Gastroesophageal sphincter (tissue), 3 donors: ENCODE data around the gene SCD.

Source experiments
- POLR2A ChIP-seq, 2 donors: fragments of 450-650 bp; IDR thresholded peaks; one replicate each; pipeline ENCODE4 v1.6.1; 2017; ENCODE audit warnings: antibody characterized with exemption in 2 of 2, mild to moderate bottlenecking in 2 of 2, moderate library complexity in 1 of 2
- POLR2AphosphoS5 ChIP-seq: sonication (generic); formaldehyde crosslinking; IDR thresholded peaks from one replicate; pipeline ENCODE4 v1.6.1; 2017; ENCODE audit warnings: antibody characterized with exemption
- TF ChIP-seq, protein P1 (sequence below), 4 experiments: fragments of 200-600 bp in 2 of 4; fragments of 450-650 bp in 2 of 4; sonication (generic) in 1 of 4; IDR thresholded peaks; one replicate each; pipeline ENCODE4 v1.5.1; 2017 to 2019; ENCODE audit warnings: antibody characterized with exemption in 4 of 4, mild to moderate bottlenecking in 2 of 4, moderate library complexity in 2 of 4

DNA sequence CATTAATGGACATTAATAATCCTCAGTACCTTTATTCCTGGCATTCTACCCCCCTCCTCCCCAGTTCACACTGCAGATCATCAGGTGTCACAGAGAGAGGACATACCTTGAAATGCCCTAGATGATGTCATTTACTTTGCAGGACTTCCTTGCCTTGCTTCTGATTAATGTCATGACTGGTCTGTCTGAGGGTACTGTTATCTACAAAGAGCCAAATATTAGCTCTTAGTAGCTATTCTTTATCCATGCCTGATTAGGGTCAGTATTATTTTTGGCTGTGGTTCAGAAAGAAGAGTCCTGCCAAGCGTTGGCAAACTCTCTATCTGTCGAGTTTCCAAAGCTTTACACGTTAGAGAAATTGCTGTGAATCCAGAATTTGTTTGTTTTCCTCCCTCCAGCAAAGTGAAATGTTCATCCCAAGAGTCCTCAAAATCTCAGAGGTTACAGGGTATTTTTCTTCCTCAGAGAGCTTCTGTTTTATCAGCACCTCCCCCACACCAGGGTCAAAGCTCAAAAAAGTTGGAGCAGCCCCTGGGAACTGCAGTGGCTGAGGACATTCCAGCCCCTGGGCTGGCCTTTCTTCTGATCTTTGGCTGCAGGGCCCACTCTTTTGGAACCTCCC lies 12.6 kb downstream of the SCD start:
- TF ChIP-seq, protein P1, sequence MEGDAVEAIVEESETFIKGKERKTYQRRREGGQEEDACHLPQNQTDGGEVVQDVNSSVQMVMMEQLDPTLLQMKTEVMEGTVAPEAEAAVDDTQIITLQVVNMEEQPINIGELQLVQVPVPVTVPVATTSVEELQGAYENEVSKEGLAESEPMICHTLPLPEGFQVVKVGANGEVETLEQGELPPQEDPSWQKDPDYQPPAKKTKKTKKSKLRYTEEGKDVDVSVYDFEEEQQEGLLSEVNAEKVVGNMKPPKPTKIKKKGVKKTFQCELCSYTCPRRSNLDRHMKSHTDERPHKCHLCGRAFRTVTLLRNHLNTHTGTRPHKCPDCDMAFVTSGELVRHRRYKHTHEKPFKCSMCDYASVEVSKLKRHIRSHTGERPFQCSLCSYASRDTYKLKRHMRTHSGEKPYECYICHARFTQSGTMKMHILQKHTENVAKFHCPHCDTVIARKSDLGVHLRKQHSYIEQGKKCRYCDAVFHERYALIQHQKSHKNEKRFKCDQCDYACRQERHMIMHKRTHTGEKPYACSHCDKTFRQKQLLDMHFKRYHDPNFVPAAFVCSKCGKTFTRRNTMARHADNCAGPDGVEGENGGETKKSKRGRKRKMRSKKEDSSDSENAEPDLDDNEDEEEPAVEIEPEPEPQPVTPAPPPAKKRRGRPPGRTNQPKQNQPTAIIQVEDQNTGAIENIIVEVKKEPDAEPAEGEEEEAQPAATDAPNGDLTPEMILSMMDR (IDR thresholded peaks at IDR 0.05) = no peak
- TF ChIP-seq POLR2A (IDR thresholded peaks at IDR 0.05) (no peak), POLR2AphosphoS5 (no peak)
